K562 (cell line): ENCODE results near the gene DDAH1.

Source experiments
- CTCF ChIP-seq, 3 experiments: IDR thresholded peaks in 2 of 3; conservative IDR thresholded peaks in 1 of 3; 2 replicates each; pipeline ENCODE4 v1.5.1; 2011 to 2012; ENCODE audit warnings: low read length in 3 of 3, mild to moderate bottlenecking in 3 of 3, control low read depth in 2 of 3, improper control_type of control experiment in 1 of 3, inconsistent platforms in 1 of 3, low read depth in 1 of 3, mixed read lengths in 1 of 3, moderate library complexity in 1 of 3; ENCODE audit not compliant: insufficient read depth in 2 of 3
- MAFK ChIP-seq: IDR thresholded peaks from 2 replicates; pipeline ENCODE4 v1.6.1; 2011; ENCODE audit warnings: low read length, improper control_type of control experiment
- MBD2 ChIP-seq: sonication (generic); IDR thresholded peaks from 2 replicates; pipeline ENCODE4 v1.6.1; 2016; ENCODE audit warnings: low read depth, borderline replicate concordance

- TF ChIP-seq CTCF (IDR thresholded peaks at IDR 0.05 in 2 of 3, conservative IDR thresholded peaks at IDR 0.05 in 1 of 3; ENCODE audit: insufficient read depth in 2 of 3, low read depth in 1 of 3, low read length in 3 of 3) = no peak
- TF ChIP-seq MBD2 = no peak
- no peak for TF ChIP-seq MAFK
Observed at GRCh38 chr1:85328713-85329397, 136.1 kb downstream of the DDAH1 start.
